ENCODE data around the gene C16orf90. TPM values are rescaled to one million over a fixed set of nuclear protein-coding genes. Genes with fewer than 3 reads are reported as not detected.

Gene C16orf90
- total RNA-seq, 1 experiment from 2014 or later = not detected

GRCh38 chr16:3459401-3460090 lies 35.7 kb downstream of the C16orf90 start:
- ChIA-PET POLR2A (interaction anchor here (0.5 to 2.5 kb wide), 3 partner anchors 16 to 186 kb away, joined by 3 to 12 read pairs (median 5); partner anchors contain the start of genes NAA60, ZNF263 and ZNF597), CTCF (interaction anchor here (0.5 kb wide), 1 partner anchor 297 kb away, joined by 3 read pairs; no protein-coding TSS in a partner anchor)
- DNase-seq (ENCODE audit: unreplicated experiment) = no peak
- intact Hi-C loops (cut with micrococcal nuclease) = loop anchor here (2.0 to 5.0 kb wide), 2 partner anchors 59 to 197 kb away; partner anchors contain the start of genes ZNF174 and ZSCAN32
- Mint-ChIP-seq H3K27ac (ENCODE audit: low read depth, unreplicated experiment) (peak overlapping the region; percentile 72), H3K4me3 (ENCODE audit: unreplicated experiment) (peak overlapping the region; percentile 84), H3K9me3 (ENCODE audit: unreplicated experiment) (no peaks in the 10 kb centered on the region), H3K36me3 (ENCODE audit: insufficient read depth, unreplicated experiment) (peaks cover 17% of the 10 kb centered on the region), H3K27me3 (ENCODE audit: insufficient read depth, unreplicated experiment) (no peaks in the 10 kb centered on the region), H3K4me1 (ENCODE audit: insufficient read depth, unreplicated experiment) (peaks cover 31% of the 10 kb centered on the region)
- TF ChIP-seq CTCF (IDR thresholded peaks at IDR 0.05; ENCODE audit: unreplicated experiment) = no peak
- BruUV-seq (replicated peaks) = TSS peak; percentile 40

GRCh38 chr16:3458852-3459361 lies 36.4 kb downstream of the C16orf90 start:
- H3K27ac Mint-ChIP-seq (ENCODE audit: low read depth, unreplicated experiment) = peak overlapping the region; percentile 72
- peaks cover 17% of the 10 kb centered on the region for H3K36me3 Mint-ChIP-seq (ENCODE audit: insufficient read depth, unreplicated experiment)
- TF ChIP-seq CTCF (IDR thresholded peaks at IDR 0.05; ENCODE audit: unreplicated experiment) = no peak
- intact Hi-C loops (cut with micrococcal nuclease) = loop anchor here (2.0 to 5.0 kb wide), 2 partner anchors 58 to 197 kb away; partner anchors contain the start of genes ZNF174 and ZSCAN32
- no peak for DNase-seq (ENCODE audit: unreplicated experiment)
- ChIA-PET POLR2A (interaction anchor here (0.7 to 2.5 kb wide), 5 partner anchors 11 to 175 kb away, joined by 3 to 12 read pairs (median 6); partner anchors contain the start of genes NAA60, ZNF174, ZNF597 and ZSCAN32), CTCF (no interaction called here)
- BruUV-seq (replicated peaks) = no TSS peak
- H3K9me3 Mint-ChIP-seq (ENCODE audit: unreplicated experiment) = no peaks in the 10 kb centered on the region
- no peaks in the 10 kb centered on the region for H3K27me3 Mint-ChIP-seq (ENCODE audit: insufficient read depth, unreplicated experiment)
- H3K4me1 Mint-ChIP-seq (ENCODE audit: insufficient read depth, unreplicated experiment) = peaks cover 31% of the 10 kb centered on the region
- peak overlapping the region; percentile 84 for H3K4me3 Mint-ChIP-seq (ENCODE audit: unreplicated experiment)

- H3K9me3 Mint-ChIP-seq (ENCODE audit: unreplicated experiment) = no peaks in the 10 kb centered on the region
- H3K4me3 Mint-ChIP-seq (ENCODE audit: unreplicated experiment) = peak overlapping the region; percentile 84
- no TSS peak for BruUV-seq (replicated peaks)
- intact Hi-C loops (cut with micrococcal nuclease) = loop anchor here (2.0 to 5.0 kb wide), 2 partner anchors 58 to 196 kb away; partner anchors contain the start of genes ZNF174 and ZSCAN32
- ChIA-PET POLR2A (interaction anchor here (0.7 to 2.5 kb wide), 5 partner anchors 11 to 174 kb away, joined by 3 to 12 read pairs (median 6); partner anchors contain the start of genes NAA60, ZNF174, ZNF597 and ZSCAN32), CTCF (interaction anchor here (0.6 kb wide), 1 partner anchor 29 kb away, joined by 3 read pairs; no protein-coding TSS in a partner anchor)
- H3K36me3 Mint-ChIP-seq (ENCODE audit: insufficient read depth, unreplicated experiment) = peaks cover 17% of the 10 kb centered on the region
- H3K4me1 Mint-ChIP-seq (ENCODE audit: insufficient read depth, unreplicated experiment) = peaks cover 31% of the 10 kb centered on the region
- H3K27me3 Mint-ChIP-seq (ENCODE audit: insufficient read depth, unreplicated experiment) = no peaks in the 10 kb centered on the region
- TF ChIP-seq CTCF (IDR thresholded peaks at IDR 0.05; ENCODE audit: unreplicated experiment) = no peak
- DNase-seq (ENCODE audit: unreplicated experiment) = no peak
- H3K27ac Mint-ChIP-seq (ENCODE audit: low read depth, unreplicated experiment) = peak overlapping the region; percentile 72
Measured at GRCh38 chr16:3458278-3458851, 36.9 kb downstream of the C16orf90 start.

All from MCF 10A (cell line).